GM21526 (cell line): Measurements from ENCODE around the gene ATRN.
"Not testable (repeated sequence)": the region's sequence is repeated elsewhere in the genome, so short reads cannot be mapped to it uniquely, and the experiment has no call there.

ENCODE experiments used
- ATAC-seq: cut with Tn5 transposase; IDR thresholded peaks from one replicate; pipeline ENCODE4 v1.9.1; 2021; ENCODE audit warnings: moderate library complexity; ENCODE audit not compliant: unreplicated experiment, low FRiP score

Gene ATRN

DNA sequence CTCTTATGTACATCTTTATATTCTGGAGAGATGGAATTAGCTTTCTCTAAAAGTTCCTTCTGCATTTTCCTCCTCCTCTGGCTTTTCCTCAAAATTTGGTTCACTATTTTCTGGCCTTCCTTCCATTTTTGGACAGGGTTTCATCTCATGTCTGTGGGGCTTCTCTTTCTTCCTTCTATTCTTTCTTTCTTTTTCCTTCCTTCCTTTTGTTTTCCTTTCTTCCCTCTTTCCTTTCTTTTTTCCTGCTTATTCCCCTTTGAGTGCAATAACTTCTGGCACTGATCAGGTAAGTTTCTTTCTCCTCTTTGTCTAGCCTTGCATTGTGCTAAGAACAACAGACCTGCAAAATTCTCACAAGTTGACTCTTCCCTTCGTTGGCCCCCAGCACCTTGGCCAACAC, 5.5 kb upstream of the ATRN start:
- no peak for ATAC-seq

DNA sequence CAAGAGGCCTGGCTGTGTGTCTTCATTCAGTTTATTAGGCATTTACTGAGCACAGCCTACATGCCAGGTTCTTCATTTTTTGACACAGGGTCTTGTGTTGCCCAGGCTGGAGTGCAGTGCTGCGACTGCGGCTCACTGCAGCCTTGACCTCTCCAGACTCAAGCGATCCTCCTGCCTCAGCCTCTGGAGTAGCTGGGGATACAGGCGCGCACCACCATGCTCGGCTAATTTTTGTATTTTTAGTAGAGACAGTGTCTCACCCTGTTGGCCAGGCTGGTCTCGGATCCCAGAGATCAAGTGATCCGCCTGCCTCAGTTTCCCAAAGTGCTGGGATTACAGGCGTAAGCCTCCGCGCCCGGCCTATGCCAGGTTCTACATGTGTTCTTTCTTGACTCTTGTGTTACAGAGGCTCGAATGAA, 601 bp upstream of the ATRN start:
- ATAC-seq, result no peak

DNA sequence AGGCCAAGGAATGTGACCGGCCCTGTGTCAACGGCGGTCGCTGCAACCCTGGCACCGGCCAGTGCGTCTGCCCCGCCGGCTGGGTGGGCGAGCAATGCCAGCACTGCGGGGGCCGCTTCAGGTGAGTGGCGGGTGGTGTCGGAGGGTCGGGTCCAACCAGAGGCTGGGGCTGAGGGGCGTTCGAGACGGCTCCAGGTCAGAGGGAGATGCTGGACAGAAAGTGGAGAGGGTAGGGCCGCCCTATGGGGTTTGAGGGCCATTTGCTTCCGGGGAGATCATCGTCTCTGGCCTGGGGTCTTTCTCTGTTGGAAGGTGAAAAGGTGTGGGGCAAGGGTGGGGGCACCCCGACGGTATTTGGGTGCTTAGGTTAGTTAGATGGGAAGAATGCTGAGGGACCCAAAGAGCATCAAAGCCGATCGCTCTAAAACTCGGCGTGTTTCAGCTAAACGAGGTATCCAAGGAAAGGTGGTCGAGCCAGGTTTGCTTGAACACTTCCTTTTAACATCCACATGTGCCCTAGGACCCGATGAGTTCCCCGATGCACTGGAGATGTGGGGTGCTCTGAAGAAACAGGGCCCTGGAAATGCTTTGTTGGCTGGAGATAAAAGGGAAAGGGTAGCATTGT, 691 bp downstream of the ATRN start:
- ATAC-seq, result peak; percentile 20

DNA sequence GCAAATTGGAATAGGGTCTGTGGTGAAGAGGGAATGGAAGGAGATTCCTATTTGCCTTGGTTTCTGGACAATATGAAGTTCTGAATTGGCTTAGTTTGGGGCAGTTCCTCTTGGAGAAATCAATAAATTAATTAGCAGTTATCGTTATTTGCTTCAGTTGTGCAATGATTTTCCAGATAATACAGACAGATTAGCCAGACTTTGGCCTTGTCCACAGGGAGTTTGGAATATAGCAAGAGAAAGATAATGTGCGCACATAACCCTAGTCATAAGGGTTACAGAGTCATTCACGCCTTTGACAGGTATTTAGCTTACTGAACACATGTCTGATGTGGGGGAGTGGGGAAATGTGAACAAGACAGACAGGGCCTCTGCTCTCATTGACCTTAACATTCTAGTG, 1.3 kb downstream of the ATRN start:
- ATAC-seq, result no peak

DNA sequence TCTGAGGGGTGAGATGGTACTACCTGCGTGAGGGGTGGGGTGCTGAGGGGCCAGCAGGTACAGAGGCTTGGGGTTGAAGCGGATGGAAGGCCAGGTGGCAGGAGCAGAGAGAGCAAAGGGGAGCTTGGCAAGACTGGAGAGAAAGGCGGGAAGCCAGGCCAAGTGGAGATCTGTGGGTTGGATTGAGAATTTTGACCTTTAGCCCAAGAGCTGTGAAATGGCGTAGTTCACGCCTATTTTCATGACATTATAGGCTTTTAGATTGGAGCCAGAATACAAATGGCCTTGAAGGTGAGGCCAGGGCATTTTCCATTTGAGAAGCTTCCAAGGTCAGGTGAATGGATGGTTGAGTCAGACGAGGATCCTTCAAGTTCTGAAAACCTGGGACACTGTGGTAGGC, 2.5 kb downstream of the ATRN start:
- ATAC-seq, result no peak

DNA sequence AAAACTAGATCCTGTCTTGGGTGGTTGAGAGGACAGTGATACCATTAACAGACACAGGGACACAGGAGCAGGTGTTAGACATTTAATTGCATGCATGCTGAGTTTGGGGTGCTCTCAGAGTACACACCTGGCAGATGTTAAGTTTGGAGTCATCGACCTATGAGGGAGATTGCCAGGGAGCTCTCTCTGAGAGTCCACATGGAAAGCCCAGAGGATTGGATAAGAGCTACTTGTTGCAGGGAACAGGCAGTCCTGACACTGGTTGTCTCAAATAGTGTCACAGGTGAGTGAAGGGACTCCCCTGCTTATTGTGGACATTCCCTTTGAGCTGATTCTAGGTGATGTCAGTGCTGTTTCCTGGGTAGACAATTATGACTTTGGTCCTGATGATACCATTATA, 3.1 kb downstream of the ATRN start:
- ATAC-seq, result no peak

DNA sequence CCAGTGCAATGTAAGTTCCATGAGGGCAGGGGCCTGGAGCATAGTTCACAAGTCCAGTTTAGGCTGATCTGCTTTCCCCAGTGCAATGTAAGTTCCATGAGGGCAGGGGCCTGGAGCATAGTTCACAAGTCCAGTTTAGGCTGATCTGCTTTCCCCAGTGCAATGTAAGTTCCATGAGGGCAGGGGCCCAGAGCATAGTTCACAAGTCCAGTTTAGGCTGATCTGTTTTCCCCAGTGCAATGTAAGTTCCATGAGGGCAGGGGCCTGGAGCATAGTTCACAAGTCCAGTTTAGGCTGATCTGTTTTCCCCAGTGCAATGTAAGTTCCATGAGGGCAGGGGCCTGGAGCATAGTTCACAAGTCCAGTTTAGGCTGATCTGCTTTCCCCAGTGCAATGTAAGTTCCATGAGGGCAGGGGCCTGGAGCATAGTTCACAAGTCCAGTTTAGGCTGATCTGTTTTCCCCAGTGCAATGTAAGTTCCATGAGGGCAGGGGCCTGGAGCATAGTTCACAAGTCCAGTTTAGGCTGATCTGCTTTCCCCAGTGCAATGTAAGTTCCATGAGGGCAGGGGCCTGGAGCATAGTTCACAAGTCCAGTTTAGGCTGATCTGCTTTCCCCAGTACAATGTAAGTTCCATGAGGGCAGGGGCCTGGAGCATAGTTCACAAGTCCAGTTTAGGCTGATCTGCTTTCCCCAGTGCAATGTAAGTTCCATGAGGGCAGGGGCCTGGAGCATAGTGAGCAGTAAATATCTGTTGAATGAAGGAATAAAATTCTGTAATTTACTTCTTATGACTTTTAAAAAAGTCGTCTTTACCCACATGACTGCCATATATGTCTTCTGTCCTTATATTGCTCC, 6.4 kb downstream of the ATRN start:
- not testable (repeated sequence) for ATAC-seq

DNA sequence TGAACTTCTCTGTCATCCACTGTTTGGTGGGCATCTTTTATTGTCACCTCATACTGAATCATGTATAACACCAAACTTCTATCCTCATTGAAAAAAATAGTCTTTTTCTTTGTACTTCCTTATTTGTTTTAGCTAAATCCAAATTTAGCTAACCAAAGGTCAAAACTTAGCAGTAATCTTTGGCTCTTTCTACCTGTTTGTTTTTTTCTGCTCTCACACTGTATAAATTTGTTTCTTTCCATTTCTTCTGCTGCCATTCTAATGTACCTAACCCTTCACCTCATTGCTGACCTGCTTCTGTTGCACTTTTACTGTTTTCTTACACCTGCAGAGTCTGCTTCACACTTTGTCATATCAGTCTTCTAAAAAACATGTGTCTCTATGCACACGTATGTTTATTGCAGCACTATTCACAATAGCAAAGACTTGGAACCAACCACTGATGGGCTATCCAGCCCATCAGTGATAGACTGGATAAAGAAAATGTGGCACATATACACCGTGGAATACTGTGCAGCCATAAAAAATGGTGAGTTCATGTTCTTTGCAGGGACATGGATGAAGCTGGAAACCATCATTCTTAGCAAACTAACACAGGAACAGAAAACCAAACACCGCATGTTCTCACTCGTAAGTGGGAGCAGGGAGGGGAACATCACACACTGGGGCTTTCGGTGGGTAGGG, 7.2 kb downstream of the ATRN start:
- no peak for ATAC-seq

DNA sequence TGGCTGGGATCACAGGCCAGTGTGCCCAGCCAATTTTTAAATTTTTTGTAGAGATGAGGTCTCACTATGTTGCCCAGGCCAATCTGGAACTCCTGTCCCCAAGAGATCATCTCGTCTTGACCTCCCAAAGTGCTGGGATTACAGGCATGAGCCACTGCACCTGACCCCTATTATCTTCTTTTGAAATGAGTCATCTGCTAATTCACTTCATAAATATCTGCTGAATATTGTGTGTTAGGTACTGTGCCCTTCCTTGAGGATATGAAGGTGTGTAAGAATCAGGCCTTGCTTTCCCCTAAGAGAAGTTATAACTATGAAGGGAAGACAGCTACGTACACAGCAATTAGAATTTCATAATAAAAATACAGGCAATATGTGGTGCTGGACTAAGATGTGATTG, 8.2 kb downstream of the ATRN start:
- ATAC-seq, result no peak

DNA sequence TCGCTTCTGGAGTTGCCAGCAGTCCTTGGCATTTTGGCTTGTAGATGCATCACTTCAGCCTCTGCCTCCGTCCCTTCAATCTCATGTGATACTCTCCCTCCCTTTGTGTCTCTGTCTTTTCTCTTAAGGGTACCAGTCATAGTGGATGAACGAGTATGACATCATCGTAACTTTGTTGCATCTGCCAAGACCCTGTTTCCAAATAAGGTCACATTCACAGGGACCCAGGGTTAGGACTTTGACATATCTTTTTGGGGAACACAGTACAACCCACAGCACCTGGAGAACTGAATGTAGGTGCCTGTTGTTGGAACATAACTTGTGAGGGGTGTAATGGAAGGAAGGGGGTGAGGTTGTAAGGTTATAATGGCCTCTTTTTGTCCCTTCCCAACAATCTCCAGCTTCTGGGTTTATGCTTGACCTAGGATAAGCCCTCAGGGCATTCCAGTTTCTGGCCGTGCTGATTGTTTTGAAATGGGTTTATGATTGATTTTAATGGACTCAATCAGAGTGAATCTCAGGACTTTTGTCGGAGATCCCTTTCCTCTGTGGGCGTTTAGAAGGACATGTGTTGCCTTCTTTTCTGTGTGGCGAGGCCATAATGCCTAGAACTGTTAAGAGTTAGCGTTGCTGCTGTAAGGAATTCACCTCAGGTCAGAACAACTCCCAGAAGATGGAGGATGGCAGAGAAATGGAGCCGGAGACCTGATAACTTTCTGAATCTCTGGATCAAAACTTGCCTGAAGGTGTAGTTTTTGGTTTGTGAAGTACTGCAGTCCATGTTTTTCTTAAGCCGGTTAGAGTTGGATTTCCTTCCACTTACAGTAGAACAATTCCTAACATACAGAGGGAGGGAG, 9.2 kb downstream of the ATRN start:
- ATAC-seq, result no peak

DNA sequence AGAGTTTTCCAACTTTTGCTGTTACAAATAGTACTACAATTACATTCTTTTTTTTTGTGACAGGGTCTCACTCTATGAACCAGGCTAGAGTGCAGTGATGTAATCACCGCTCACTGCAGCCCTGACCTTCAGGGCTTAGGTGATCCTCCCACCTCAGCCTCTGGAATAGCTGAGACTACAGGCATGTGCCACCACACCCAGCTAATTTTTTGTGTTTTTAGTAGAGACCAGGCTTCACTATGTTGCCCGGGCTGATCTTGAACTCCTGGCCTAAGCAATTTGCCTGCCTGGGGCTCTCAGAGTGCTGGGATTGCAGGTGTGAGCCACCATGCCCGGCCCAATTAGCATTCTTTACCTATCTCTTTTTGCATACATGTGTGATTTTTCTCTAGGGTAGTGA, 12.5 kb downstream of the ATRN start:
- ATAC-seq, result no peak

DNA sequence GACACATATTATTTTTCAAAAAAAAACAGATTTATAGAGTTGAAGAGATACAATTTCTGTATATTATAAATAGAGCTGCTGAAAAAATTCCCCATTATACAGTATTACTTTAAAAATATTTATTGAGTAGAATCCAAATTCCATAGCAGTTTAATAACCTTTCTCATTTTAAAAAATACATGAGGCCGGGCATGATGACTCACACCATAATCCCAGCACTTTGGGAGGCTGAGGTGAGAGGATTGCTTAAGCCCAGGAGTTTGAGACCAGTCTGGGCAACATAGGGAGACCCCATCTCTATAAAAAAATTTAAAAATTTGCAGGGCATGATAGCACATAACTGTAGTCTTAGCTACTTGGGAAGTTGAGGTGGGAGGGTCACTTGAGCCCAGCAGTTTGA, 13.0 kb downstream of the ATRN start:
- ATAC-seq, result no peak

DNA sequence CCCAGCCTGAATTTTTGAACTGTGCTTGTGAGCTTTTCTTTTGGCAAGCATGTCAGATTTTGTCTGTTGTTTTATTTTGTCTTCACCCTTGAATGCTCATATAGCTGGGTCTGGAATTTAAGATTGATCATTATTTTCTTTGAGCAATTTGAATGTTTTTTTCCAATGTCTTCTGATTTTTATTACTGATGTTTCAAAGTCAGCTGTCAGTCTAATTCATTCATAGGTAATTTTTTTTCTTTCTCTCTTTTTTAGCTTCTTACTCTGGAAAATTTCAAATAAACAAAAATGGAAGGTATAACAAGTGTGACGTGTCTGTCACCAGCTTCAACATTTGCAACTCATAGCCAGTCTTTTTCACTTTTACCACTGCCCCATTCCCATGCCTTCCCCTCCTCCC, 15.1 kb downstream of the ATRN start:
- ATAC-seq, result no peak

DNA sequence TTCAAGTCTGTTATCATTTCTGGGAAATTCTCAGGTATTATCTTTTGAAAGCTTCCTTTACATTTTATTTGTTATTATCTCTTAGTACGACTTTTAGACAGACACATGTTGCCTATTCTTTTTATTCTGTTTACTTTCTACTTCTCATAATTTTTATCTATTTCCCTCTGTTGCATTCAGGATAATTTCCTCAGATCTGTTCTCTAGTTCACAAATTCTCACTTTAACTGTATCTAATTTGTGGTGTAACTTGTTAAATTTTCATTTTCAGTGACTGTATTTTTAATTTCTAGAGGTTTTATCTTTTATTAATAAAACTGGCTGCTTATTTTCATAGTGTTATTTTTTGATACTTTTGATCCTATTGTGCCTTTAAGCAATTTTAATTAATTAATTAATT, 16.0 kb downstream of the ATRN start:
- no peak for ATAC-seq

DNA sequence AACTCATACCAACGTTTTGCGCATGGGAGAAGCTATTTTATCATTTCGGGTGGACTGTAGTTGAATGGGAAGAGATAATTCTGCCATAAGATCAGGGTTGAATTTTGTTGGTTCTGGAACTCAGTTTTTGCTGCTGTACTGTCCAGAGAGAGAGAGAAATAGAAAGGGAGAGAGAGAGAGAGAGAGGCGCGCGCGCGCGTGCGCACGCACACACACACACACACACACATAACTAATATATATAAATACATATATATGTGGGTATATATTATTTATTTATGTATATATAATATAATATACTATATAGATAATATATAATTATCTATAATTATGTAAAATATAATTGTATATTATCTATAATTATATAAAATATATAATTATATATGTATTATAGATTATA, 21.9 kb downstream of the ATRN start:
- no peak for ATAC-seq

DNA sequence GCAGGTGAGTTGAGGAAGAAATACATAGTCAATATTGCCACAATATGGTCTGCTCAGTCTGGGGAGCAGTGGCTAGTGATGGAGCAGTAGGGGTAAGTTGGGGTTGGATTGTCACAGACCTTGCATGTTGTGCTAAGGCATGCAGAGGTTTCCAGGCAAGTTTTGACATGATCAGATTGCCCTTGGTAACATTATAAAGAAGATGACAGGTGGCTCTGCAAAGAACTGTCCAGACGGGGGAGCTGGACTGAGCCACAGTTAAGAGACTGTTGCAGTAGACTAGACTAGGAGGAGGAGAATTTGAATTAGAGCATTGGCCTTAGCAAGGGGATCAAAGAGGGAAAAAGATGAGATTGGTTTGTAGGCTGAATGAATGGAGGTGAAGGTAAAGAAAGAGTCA, 23.4 kb downstream of the ATRN start:
- no peak for ATAC-seq

DNA sequence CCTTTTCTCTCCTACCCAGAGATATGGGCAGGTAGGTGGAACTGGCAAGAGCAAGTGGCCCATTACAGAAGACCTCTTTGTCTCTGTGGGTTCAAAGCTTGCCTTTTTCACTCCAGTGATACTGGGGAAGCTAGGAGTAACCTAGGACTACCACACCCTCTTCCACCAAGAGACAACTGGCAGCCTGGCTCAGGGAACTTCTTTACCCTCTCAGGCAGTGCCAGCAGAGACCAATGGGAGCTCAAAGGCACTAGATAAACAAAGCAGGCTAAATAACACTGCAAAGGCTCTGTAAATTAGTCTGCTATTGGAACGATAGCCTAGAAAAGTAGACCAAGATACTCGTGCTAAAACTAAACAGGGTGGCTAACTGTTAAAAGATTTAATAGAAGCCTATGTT, 32.1 kb downstream of the ATRN start:
- no peak for ATAC-seq

DNA sequence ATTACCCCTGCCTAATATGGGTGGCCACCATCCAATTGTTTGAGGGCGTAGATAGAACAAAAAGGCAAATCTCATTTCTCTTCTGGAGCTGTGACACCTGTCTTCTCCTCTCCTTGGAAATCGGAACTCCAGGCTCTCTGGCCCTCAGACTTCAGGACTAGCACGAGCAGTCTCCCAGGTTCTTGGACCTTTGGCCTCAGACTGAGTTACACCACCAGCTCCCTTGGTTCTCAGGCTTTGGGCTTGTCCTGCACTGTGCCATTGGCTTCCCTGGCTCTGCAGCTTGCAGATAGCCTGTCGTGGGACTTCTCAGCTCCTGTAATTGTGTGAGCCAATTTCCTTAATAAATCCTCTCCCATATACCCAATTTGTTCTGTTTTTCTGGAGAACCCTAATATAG, 34.3 kb downstream of the ATRN start:
- ATAC-seq, result no peak

DNA sequence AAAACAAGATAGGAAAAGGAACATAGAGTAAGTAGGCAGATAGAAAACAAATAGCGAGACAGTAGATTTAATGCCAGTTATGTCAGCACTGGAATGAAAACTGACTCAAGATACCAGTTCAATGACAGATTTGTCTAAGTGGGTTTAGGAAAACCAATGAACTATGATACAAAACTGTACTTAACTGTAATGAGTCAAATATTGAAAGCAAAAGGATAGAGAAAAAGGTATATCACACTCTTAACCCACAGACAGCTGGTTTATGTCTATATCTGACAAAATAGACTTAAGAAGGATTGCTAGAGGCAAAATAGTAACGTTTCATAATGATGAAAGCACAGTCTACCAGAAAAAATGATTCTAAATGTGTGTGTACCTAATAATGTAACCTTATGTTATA, 38.2 kb downstream of the ATRN start:
- no peak for ATAC-seq

DNA sequence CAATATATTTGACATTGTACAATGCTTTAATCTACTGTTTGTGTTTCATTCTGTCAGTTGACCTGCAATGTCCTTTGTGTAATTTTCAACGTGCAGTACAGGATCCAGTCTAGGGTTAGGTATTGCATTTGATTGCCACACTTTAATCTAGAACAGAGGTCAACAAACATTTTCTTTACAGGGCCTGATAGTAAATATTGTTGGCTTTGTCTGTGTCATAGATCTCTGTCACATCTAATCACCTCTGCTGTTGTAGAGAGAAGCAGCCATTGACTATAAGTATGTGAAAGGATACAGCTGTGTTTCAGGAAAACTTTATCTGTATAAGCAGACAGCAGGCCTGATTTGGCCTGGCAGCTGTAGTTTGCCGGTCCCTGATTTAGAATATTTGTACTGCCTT, 39.3 kb downstream of the ATRN start:
- no peak for ATAC-seq

DNA sequence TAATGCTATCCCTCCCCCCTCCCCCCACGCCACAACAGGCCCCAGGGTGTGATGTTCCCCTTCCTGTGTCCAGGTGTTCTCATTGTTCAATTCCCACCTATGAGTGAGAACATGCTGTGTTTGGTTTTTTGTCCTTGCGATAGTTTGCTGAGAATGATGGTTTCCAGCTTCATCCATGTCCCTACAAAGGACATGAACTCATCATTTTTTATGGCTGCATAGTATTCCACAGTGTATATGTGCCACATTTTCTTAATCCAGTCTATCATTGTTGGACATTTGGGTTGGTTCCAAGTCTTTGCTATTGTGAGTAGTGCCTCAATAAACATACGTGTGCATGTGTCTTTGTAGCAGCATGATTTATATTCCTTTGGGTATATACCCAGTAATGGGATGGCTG, 41.4 kb downstream of the ATRN start:
- not testable (repeated sequence) for ATAC-seq
